Loucy (cell line): Measurements from ENCODE around the gene SEMA6B.
A peak's percentile ranks its signal among the peaks of the same experiment; 100 is the strongest.
"Not testable (repeated sequence)": the region's sequence is repeated elsewhere in the genome, so short reads cannot be mapped to it uniquely, and the experiment has no call there.

Experiments used
- H2AFZ ChIP-seq: fragments of 200-600 bp; sonication (generic); 2 replicates; pipeline ENCODE4 v1.6.0; 2016; ENCODE audit warnings: antibody characterized with exemption, mild to moderate bottlenecking, low read length, moderate library complexity
- H3F3A ChIP-seq: fragments of 200-600 bp; 2 replicates; pipeline ENCODE4 v1.6.0; 2016; ENCODE audit warnings: antibody characterized with exemption, low read depth, mild to moderate bottlenecking
- H3K27me3 ChIP-seq: fragments of 200-600 bp; sonication (generic); 2 replicates; pipeline ENCODE4 v1.6.1; 2014; ENCODE audit warnings: low read length, mild to moderate bottlenecking; ENCODE audit not compliant: insufficient read depth, poor library complexity, severe bottlenecking
- H3K36me3 ChIP-seq: fragments of 200-600 bp; sonication (generic); 2 replicates; pipeline ENCODE4 v1.6.1; 2016; ENCODE audit warnings: low read length; ENCODE audit not compliant: insufficient read depth
- H3K4me1 ChIP-seq: fragments of 200-600 bp; sonication (generic); 2 replicates; pipeline ENCODE4 v1.5.1; 2014; ENCODE audit warnings: low read length, mild to moderate bottlenecking; ENCODE audit not compliant: insufficient read depth, poor library complexity, severe bottlenecking
- H3K4me2 ChIP-seq: fragments of 200-600 bp; sonication (generic); 2 replicates; pipeline ENCODE4 v1.6.0; 2014; ENCODE audit warnings: antibody characterized with exemption, low read length, low read depth, mild to moderate bottlenecking; ENCODE audit not compliant: poor library complexity, severe bottlenecking
- H3K4me3 ChIP-seq: fragments of 200-600 bp; sonication (generic); 2 replicates; pipeline ENCODE4 v1.5.1; 2014; ENCODE audit warnings: low read length, mild to moderate bottlenecking, mixed read lengths; ENCODE audit not compliant: poor library complexity, severe bottlenecking
- H3K79me2 ChIP-seq: fragments of 200-600 bp; sonication (generic); 2 replicates; pipeline ENCODE4 v1.6.1; 2014; ENCODE audit warnings: low read length; ENCODE audit not compliant: insufficient read depth
- H3K9ac ChIP-seq: fragments of 200-600 bp; sonication (generic); 2 replicates; pipeline ENCODE4 v1.6.0; 2014; ENCODE audit warnings: mild to moderate bottlenecking, low read depth, low read length, moderate library complexity; ENCODE audit not compliant: poor library complexity, severe bottlenecking
- H3K9me2 ChIP-seq: fragments of 200-600 bp; sonication (generic); replicated peaks from 2 replicates; pipeline ENCODE4 v1.6.1; 2016; ENCODE audit warnings: low read depth, low read length, mixed read lengths
- H3K9me3 ChIP-seq: fragments of 200-600 bp; sonication (generic); 2 replicates; pipeline ENCODE4 v1.6.1; 2014; ENCODE audit warnings: mild to moderate bottlenecking, antibody characterized with exemption, low read length, low read depth; ENCODE audit not compliant: insufficient read depth
- H4K20me1 ChIP-seq: fragments of 200-600 bp; sonication (generic); 2 replicates; pipeline ENCODE4 v1.6.0; 2014; ENCODE audit warnings: antibody characterized with exemption, low read length, mild to moderate bottlenecking; ENCODE audit not compliant: insufficient read depth, poor library complexity, severe bottlenecking
- CTCF ChIP-seq: fragments of 200-600 bp; sonication (generic); conservative IDR thresholded peaks from 2 replicates; pipeline ENCODE4 v1.5.1; 2014; ENCODE audit warnings: mild to moderate bottlenecking, antibody characterized with exemption, low read length
- EZH2phosphoT487 ChIP-seq: fragments of 200-600 bp; IDR thresholded peaks from 2 replicates; pipeline ENCODE4 v1.6.1; 2018; ENCODE audit warnings: antibody characterized with exemption, mild to moderate bottlenecking, moderate library complexity, borderline replicate concordance

The SEMA6B gene

DNA sequence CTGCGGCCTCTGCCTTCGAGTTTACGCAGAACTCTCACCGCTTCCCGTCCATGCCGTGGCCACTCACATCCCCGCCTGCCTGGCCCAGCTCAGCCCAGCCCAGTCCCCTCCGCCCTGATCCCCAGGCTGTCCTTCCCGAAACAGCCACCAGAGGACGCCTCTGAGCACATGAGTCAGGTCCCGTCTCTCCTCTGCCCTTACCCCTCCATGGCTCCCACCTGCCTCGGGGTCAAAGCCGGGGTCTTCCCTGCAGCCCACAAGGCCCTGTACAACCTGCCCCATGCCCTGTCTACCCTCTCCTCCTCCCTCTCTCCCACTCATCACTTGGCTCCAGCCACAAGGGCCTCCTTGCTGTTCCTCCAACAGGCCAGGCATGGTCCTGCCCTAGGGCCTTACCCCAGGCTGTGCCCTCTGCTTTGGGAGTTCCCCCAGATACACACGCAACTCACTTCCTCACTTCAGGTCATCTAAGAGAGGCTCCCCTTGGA lies 8.1 kb upstream of the SEMA6B start:
- TF ChIP-seq CTCF (peak; percentile 81), EZH2phosphoT487 (no peak)
- H3K9me2 ChIP-seq, result no peaks in the 10 kb centered on the region
- no peaks in the 10 kb centered on the region for H4K20me1 ChIP-seq
- H3K4me2 ChIP-seq, result no peak overlapping the region
- H3K27me3 ChIP-seq, result no peaks in the 10 kb centered on the region
- no peaks in the 10 kb centered on the region for H3K79me2 ChIP-seq
- no peaks in the 10 kb centered on the region for H3K36me3 ChIP-seq
- H3F3A ChIP-seq, result no peaks in the 10 kb centered on the region
- H3K9me3 ChIP-seq, result no peaks in the 10 kb centered on the region
- no peak overlapping the region for H3K9ac ChIP-seq
- no peak overlapping the region for H3K4me3 ChIP-seq
- H2AFZ ChIP-seq, result no peak overlapping the region
- H3K4me1 ChIP-seq, result no peaks in the 10 kb centered on the region

DNA sequence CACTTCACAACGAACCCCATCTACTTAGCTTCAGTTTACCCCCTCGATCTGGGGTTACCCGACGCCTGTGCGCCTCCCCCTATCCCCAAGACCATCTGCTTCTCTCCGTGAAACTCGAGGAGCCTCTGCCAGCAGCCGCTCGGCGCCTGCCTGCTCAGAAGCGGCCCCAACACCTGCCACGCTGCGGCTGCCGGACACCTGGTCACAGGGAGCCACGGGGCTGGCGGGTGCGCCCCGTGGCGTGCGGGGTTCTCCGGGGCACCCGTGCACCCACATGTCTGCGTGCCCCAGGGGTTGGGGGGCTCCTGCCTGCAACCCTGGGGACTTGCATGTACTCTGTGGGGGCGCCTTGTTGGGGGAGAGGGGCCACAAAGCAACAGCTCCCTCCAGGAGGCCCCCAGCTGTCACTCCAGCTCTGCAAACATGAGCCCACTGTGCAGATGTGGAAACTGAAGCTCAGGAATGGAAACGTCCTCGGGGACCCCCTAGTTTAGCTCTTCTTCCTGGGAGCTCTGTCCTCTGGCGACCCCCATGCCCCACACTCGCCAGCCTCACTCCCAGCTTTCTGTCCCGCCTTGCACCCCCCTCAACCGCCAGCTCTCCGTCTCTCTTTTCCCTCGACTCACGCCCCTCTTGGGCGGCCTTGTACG lies 7.0 kb upstream of the SEMA6B start:
- Histone ChIP-seq H3K36me3 (no peaks in the 10 kb centered on the region), H3K9me3 (no peaks in the 10 kb centered on the region), H3K4me1 (no peaks in the 10 kb centered on the region), H3K79me2 (no peaks in the 10 kb centered on the region), H3F3A (no peaks in the 10 kb centered on the region), H3K4me3 (no peak overlapping the region), H3K9me2 (no peaks in the 10 kb centered on the region), H3K4me2 (no peak overlapping the region), H3K27me3 (no peaks in the 10 kb centered on the region), H2AFZ (no peak overlapping the region), H3K9ac (no peak overlapping the region), H4K20me1 (no peaks in the 10 kb centered on the region)
- no peak for TF ChIP-seq EZH2phosphoT487
- TF ChIP-seq CTCF, result no peak

DNA sequence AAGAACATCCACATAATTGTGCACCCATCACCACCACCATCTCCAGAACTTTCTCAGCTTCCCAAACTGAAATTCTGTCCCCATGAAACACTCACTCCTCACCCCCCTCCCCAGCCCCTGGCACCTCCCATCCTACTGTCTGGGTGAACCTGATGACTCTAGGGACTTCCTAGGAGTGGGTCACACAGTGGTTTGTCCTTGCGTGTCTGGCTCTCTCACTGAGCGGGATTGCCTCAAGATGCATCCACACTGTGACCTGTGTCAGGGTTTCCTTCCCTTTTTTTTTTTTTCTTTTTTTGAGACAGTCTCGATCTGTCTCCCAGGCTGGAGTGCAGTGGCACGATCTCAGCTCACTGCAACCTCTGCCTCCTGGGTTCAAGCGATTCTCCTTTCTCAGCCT lies 4.1 kb upstream of the SEMA6B start:
- H3K36me3 ChIP-seq, H3F3A ChIP-seq, H3K4me3 ChIP-seq, H4K20me1 ChIP-seq, H3K9me3 ChIP-seq, H3K79me2 ChIP-seq, H3K4me1 ChIP-seq, H3K27me3 ChIP-seq, H3K4me2 ChIP-seq, H2AFZ ChIP-seq, H3K9me2 ChIP-seq, H3K9ac ChIP-seq: not testable (repeated sequence)

DNA sequence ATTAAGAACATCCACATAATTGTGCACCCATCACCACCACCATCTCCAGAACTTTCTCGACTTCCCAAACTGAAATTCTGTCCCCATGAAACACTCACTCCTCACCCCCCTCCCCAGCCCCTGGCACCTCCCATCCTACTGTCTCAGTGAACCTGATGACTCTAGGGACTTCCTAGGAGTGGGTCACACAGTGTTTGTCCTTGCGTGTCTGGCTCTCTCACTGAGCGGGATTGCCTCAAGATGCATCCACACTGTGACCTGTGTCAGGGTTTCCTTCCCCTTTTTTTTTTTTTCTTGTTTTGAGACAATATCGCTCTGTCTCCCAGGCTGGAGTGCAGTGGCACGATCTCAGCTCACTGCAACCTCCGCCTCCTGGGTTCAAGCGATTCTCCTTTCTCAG lies 2.6 kb upstream of the SEMA6B start:
- not testable (repeated sequence) for H3K27me3 ChIP-seq, H3K4me2 ChIP-seq, H3K36me3 ChIP-seq, H4K20me1 ChIP-seq, H3K4me1 ChIP-seq, H3K9ac ChIP-seq, H3K4me3 ChIP-seq, H3F3A ChIP-seq, H3K9me2 ChIP-seq, H3K79me2 ChIP-seq, H2AFZ ChIP-seq, H3K9me3 ChIP-seq
